ENCODE measurements around the gene TRIM29. TPM values are rescaled to one million over a fixed set of nuclear protein-coding genes. Genes with fewer than 3 reads are reported as not detected.
"Not testable (repeated sequence)": the region's sequence is repeated elsewhere in the genome, so short reads cannot be mapped to it uniquely, and the experiment has no call there.

TRIM29 gene
- total RNA-seq, 3 donors from 2014 or later = not detected

DNA sequence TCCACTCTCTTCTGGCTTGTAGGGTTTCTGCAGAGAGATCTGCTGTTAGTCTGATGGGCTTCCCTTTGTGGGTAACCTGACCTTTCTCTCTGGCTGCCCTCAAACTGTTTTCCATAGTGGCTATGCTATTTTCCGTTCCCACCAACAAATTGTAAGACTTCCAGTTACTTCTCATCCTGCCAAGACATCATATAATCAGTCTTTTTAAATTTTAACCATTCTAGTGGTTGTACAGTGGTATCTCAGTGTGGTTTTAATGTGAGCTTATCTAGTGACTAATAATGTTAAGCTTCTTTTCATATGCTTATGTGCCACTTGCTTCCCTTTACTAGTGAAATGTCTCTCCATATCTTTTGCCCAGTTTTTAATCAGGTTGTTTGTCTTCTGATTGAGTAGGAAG, 13.6 kb upstream of the TRIM29 start:
- Mint-ChIP-seq H3K36me3 (ENCODE audit: insufficient read depth) (no peaks in the 10 kb centered on the region), H3K4me1 (ENCODE audit: low read depth) (no peaks in the 10 kb centered on the region), H3K27me3 (ENCODE audit: low read depth) (peaks cover 23% of the 10 kb centered on the region), H3K4me3 (no peak overlapping the region), H3K9me3 (peaks cover 6% of the 10 kb centered on the region)
- ATAC-seq = no peak
- no peak for DNase-seq

DNA sequence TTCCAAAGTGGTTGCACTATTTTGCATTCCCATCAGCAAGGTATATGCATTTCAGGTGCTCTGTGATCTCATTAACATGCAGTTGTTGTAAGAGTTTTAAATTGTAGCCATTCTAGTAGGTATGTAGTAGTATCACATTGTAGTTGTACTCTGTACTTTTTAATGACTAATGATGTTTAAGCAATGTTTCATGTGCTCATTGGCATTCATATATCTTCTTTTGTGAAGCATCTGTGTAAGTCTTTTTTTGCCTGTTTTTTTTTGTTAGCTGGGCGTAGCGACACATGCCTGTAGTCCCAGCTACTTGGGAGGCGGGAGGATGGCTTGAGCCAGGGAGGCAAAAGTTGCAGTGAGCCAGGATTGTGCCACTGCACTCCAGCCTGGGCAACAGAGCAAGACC, 11.3 kb upstream of the TRIM29 start:
- no peak overlapping the region for H3K4me3 Mint-ChIP-seq
- ATAC-seq = no peak
- H3K27me3 Mint-ChIP-seq (ENCODE audit: low read depth) = peaks cover 28% of the 10 kb centered on the region
- no peak for DNase-seq
- H3K4me1 Mint-ChIP-seq (ENCODE audit: low read depth) = no peaks in the 10 kb centered on the region
- peaks cover 6% of the 10 kb centered on the region for H3K9me3 Mint-ChIP-seq
- H3K36me3 Mint-ChIP-seq (ENCODE audit: insufficient read depth) = no peaks in the 10 kb centered on the region

DNA sequence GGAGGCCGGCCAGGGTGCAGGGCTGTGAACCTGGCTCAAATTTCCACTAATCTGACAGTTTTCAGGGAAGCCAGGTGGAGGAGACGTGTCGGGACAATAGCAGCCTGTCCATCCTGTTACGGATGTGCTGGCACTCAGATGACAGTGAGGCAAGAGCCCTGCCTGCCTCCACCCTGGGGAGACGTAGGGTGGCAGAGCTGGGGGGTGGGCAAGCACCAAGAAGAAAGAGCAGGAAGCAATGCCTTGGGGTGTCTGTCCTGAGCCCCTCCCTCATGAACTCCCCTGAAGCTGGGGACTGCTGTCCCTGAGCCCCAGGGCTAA, 10.0 kb upstream of the TRIM29 start:
- Mint-ChIP-seq H3K27me3 (ENCODE audit: low read depth) (peaks cover 35% of the 10 kb centered on the region), H3K36me3 (ENCODE audit: insufficient read depth) (no peaks in the 10 kb centered on the region), H3K4me1 (ENCODE audit: low read depth) (no peaks in the 10 kb centered on the region), H3K9me3 (peaks cover 6% of the 10 kb centered on the region), H3K4me3 (no peak overlapping the region)
- no peak for ATAC-seq
- DNase-seq = no peak

DNA sequence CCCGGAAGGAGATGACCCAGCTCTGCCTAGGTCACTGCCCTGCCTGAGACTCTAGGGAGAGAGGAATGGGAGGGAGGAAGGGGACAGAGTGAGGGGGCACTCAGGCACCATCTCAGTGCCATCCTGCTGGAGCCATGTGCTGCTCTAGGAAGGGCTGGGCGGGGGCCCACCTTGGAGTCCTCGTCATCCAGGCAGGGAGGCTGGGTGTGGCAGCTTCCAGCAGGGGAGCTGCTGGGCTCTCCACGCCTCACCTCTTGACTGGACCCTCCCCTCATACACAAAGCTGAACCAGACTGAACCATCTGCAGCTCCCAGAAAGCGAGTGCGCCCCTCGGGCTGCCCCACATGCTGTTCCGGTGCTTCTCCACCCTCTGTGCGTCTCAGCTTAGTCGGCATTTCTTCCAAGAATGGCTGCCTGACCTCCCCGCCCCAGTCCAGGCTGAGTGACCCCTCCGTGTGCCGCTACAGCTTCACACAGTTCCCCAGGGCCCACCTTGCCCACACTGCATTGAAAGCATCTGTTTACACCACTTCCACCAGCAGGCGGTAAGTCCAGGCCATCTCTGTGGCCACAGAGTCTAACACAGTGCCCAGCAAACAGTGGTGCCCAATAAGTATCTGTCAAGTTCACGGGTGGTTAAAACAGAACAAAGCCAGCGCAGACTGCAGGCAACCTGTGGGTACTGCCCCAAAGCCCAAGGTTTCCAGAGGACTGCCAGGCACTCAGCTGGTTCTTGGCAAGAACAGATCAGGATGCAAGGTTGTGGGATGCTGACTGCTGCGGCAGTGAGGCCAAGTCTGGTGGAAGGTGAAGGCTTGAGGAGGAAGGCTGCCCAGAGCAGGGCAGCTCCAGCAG, 9.4 kb upstream of the TRIM29 start:
- Mint-ChIP-seq H3K36me3 (ENCODE audit: insufficient read depth) (no peaks in the 10 kb centered on the region), H3K4me3 (no peak overlapping the region), H3K27me3 (ENCODE audit: low read depth) (peaks cover 39% of the 10 kb centered on the region), H3K4me1 (ENCODE audit: low read depth) (no peaks in the 10 kb centered on the region), H3K9me3 (peaks cover 6% of the 10 kb centered on the region)
- ATAC-seq = peak in 1 of 2 donors; percentile 14
- no peak for DNase-seq

DNA sequence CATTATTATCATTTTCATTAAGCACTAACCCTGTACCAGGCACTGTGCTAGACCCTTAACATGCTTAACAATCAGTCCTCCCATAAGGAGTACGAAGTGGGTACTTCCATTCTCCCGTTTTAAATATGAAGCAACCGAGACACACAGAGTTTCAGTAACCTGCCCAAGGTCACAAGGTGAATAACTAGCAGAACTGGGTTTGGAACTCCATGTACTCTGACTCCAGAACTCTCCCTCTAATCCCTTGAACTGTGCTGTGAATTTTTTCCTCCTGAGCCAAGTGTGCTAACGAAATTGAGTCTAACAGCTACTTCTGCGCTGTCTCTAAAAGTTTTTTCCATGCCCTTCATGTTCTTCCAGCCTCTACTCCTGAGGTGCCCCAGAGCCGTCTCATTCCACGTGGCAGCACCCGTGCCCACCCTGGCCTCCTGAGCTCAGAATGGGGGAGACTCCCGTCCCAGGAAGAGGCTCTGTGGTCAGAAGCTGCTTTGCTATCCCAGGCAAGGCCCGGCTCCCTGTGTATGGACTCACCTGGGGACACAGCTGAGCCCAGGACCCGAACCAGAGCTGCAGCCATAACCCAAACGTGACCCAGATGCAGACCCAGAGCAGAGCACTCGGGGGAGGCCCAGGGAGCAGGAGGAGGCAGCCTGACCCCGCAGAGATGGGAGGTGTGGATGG, 8.6 kb upstream of the TRIM29 start:
- Mint-ChIP-seq H3K4me3 (no peak overlapping the region), H3K4me1 (ENCODE audit: low read depth) (no peaks in the 10 kb centered on the region), H3K36me3 (ENCODE audit: insufficient read depth) (no peaks in the 10 kb centered on the region), H3K9me3 (peaks cover 6% of the 10 kb centered on the region), H3K27me3 (ENCODE audit: low read depth) (peaks cover 41% of the 10 kb centered on the region)
- DNase-seq (no peak), ATAC-seq (no peak)

DNA sequence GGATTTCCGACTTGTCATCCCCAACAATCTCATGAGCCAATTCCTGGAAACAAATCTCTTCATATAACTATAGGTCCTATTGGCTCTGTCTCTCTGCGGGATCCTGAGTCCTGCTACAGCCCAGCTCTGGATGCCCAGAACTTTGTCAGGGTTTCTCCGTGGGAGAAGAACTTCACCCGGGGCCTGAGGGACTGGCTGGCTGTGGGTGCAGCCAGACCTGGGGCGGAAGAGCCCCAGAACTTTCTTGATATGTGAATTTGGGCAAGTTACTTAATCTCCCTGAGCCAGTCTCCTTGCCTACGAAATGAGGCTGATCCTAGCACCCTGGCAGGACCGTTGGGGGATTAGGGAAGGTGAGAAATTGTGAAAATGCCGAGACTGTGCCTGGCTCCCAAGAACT, 6.6 kb upstream of the TRIM29 start:
- DNase-seq (no peak), ATAC-seq (no peak)
- H3K27me3 Mint-ChIP-seq (ENCODE audit: low read depth) = peaks cover 43% of the 10 kb centered on the region
- no peaks in the 10 kb centered on the region for H3K4me1 Mint-ChIP-seq (ENCODE audit: low read depth)
- no peak overlapping the region for H3K4me3 Mint-ChIP-seq
- H3K36me3 Mint-ChIP-seq (ENCODE audit: insufficient read depth) = no peaks in the 10 kb centered on the region
- H3K9me3 Mint-ChIP-seq = no peaks in the 10 kb centered on the region

DNA sequence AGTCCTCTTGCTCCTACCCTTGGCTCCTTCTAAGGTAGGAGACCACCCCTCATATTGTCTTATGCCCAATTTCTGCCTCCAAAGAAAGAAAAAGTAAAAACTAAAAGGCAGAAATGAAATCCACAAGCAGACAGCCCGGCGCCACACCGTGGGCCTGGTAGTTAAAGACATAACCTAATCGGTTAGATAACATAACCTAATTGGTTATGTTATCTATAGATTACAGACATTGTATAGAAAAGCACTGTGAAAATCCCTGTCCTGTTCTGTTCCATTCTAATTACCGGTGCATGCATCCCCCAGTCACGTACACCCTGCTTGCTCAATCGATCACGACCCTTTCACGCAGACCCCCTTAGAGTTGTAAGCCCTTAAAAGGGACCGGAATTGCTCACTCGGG, 5.6 kb upstream of the TRIM29 start:
- not testable (repeated sequence) for H3K4me3 Mint-ChIP-seq; H3K9me3 Mint-ChIP-seq; H3K4me1 Mint-ChIP-seq (ENCODE audit: low read depth); H3K36me3 Mint-ChIP-seq (ENCODE audit: insufficient read depth); ATAC-seq; DNase-seq
- H3K27me3 Mint-ChIP-seq (ENCODE audit: low read depth) = peaks cover 43% of the 10 kb centered on the region

DNA sequence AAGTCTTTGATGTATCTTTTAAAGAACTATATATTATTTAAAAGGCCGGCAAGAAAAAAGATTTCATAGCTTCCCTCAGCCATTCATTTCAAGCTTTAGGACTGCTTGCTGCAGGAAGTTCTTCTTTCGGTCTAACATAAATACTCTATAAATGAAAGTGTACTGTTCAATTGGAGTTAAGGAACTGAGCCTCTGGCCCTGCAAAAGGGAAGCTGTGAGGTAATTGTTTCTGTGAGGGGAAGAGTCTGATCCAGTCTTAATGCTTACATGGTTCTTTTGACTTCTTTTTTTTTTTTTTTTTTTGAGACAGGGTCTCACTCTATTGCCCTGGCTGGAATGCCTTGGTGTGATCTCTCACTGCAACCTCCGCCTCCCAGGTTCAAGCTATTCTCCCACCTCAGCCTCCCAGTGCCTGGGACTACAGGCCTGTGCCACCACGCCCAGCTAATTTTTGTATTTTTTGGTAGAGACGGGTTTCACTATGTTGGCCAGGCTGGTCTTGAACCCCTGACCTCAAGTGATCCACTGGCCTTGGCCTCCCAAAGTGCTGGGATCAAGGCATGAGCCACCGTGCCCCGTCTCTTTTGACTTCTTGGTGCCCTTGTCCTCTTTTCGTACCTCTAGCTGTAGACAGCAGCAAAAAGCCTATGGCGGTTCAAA, 4.7 kb upstream of the TRIM29 start:
- no peaks in the 10 kb centered on the region for H3K4me1 Mint-ChIP-seq (ENCODE audit: low read depth)
- ATAC-seq = no peak
- peaks cover 36% of the 10 kb centered on the region for H3K27me3 Mint-ChIP-seq (ENCODE audit: low read depth)
- no peak for DNase-seq
- no peak overlapping the region for H3K4me3 Mint-ChIP-seq
- no peaks in the 10 kb centered on the region for H3K36me3 Mint-ChIP-seq (ENCODE audit: insufficient read depth)
- H3K9me3 Mint-ChIP-seq = no peaks in the 10 kb centered on the region

DNA sequence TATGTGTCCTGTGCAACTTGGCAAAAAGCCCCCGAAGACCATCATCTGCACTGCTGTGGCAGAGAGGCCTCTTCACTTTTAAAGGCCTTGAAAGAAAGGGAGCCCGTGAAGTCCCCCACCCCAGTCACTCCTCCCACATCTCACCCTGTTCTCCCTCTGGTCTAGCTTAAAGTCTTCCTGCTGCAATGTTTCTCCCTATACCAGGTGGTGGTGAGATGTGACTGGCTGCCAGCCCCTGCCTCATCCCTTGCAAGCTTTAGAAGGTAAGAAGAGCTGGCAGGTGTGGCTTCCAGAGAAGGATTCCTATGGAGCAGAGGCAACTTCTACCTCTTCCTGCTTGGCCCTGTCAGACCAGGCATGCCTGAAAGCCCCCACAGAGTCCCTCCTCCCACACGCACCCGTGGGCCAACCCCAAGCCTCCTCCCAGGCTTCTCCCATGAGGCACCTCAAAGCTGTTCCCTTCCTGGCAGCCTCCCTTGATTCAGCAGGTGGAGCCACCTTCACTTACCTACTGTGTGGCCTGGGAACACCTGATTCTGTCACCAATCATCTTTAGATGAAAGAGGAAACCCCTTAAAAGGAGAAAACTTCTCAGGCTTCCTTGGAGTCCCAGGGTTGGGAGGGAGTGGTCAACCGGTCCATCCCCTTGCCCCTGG, 4.0 kb upstream of the TRIM29 start:
- peaks cover 33% of the 10 kb centered on the region for H3K27me3 Mint-ChIP-seq (ENCODE audit: low read depth)
- no peak overlapping the region for H3K4me3 Mint-ChIP-seq
- H3K9me3 Mint-ChIP-seq = no peaks in the 10 kb centered on the region
- H3K36me3 Mint-ChIP-seq (ENCODE audit: insufficient read depth) = no peaks in the 10 kb centered on the region
- ATAC-seq (no peak), DNase-seq (no peak)
- H3K4me1 Mint-ChIP-seq (ENCODE audit: low read depth) = no peaks in the 10 kb centered on the region

DNA sequence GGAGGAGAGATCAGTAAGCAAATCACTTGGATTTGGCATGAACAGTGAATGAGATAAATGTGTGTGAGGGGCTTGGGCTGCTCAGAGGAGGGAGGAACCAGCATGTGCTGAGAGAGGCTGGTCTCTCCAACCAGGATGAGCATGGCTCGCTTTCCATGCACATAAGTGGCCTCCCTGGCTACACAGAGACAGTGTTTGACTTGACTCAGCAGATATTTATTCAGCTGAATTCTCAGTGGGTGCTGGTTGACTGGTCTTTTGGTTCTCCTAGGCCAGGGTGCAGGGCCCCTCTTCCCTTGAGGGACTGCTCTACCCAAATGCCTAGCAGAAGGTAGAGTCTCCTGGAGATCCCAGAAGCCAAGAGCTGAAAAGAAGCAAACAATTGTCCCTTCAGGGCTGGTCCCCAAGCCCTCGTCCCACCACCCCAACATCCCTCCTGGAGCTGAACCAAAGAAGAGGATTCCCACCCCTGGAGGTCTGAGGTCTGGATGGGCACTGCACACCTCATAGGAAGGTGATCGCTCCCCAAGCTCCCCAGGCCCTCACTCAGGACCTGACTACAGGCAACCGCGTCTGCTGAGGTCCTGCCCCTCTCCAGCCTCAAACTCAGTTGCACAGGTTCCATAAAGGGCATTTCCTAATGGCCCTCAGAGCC, 3.3 kb upstream of the TRIM29 start:
- H3K4me1 Mint-ChIP-seq (ENCODE audit: low read depth) = no peaks in the 10 kb centered on the region
- ATAC-seq = no peak

DNA sequence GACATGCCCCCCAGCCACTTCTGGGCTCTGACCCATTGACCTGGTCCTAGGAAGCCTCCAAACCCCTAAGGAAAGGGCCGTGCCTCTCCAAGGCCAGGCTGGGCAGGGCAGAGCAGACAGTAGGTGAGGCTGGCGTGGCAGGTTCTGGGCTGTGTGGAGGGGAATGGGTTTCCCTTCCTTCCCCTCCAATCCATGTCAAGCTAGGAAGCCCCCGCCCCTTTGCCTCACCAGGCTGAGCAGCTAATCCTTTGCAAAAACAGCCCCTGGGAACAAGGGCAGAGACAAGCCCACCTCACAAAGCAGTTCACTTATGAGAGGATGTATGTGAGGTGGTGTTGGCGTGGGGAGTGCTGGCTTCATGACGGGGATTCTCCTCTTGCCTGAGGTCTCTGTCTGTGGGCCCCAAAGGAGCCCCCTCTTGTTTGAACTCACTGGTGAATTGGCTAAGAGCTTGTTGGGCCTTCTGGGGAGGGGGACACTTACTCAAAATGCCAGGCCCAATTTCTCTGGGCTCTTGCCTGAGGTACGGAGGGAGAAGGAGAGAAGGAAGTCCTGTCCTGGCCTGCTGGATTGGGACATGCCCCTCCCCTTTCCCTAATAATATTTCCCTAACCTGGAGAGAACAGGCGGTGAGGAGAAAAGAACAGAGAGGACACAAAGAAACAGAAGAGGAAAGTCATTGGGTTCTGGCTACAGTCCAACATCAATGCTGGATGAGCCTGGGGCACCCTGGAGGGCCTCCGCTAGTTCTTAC, 1.6 kb upstream of the TRIM29 start:
- ATAC-seq (no peak), DNase-seq (no peak)
- no peaks in the 10 kb centered on the region for H3K36me3 Mint-ChIP-seq (ENCODE audit: insufficient read depth)
- H3K9me3 Mint-ChIP-seq = no peaks in the 10 kb centered on the region
- no peaks in the 10 kb centered on the region for H3K4me1 Mint-ChIP-seq (ENCODE audit: low read depth)
- H3K27me3 Mint-ChIP-seq (ENCODE audit: low read depth) = peaks cover 20% of the 10 kb centered on the region
- H3K4me3 Mint-ChIP-seq = no peak overlapping the region

More for the DNA sequence above, 3.3 kb upstream of the TRIM29 start:
- H3K36me3 Mint-ChIP-seq (ENCODE audit: insufficient read depth) = no peaks in the 10 kb centered on the region
- no peak for DNase-seq
- no peaks in the 10 kb centered on the region for H3K9me3 Mint-ChIP-seq
- peaks cover 30% of the 10 kb centered on the region for H3K27me3 Mint-ChIP-seq (ENCODE audit: low read depth)
- H3K4me3 Mint-ChIP-seq = no peak overlapping the region

DNA sequence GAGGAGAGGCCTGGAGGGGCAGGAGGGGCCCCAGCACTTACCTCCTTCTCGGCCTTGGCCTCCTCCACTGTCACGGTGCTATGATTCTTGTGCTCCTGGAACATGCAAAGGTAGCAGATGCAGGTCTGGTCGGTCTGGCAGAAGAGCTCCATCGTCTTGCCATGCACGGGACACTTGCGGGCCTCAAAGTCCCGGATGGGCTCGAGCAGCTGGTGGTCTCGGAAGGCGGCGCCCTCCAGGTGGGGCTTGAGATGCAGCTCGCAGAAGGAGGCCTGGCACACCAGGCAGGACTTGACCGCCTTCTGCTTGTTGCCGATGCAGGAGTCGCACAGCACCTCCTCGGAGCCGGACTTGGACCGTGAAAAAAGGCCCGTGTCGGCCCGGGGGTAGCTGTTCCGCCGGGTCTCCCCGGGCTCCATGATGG, 714 bp downstream of the TRIM29 start:
- Mint-ChIP-seq H3K4me3 (no peak overlapping the region), H3K9me3 (no peaks in the 10 kb centered on the region), H3K4me1 (ENCODE audit: low read depth) (no peaks in the 10 kb centered on the region), H3K36me3 (ENCODE audit: insufficient read depth) (no peaks in the 10 kb centered on the region), H3K27me3 (ENCODE audit: low read depth) (peaks cover 9% of the 10 kb centered on the region)
- ATAC-seq (no peak), DNase-seq (no peak)

DNA sequence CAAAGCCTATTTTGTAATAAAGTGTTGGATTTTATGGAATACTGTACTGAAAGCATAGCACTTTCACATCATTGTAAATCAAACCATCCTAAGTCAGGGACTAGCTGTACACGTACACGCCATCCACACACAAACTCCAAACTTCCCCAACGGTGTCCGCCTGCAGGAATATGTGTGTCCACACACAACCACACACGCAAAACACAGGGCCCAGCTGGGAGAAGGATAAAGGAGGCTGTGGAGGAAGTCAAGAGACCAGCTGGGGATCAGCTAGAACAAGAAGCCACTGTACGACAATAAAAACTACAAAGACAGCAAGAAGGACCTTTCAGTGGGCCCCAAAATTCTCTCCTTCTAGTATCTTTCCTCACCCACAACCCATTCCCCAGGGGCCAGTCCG, 1.6 kb downstream of the TRIM29 start:
- Mint-ChIP-seq H3K4me1 (ENCODE audit: low read depth) (no peaks in the 10 kb centered on the region), H3K9me3 (no peaks in the 10 kb centered on the region), H3K4me3 (no peak overlapping the region), H3K36me3 (ENCODE audit: insufficient read depth) (no peaks in the 10 kb centered on the region), H3K27me3 (ENCODE audit: low read depth) (peaks cover 5% of the 10 kb centered on the region)
- DNase-seq (no peak), ATAC-seq (no peak)
